Middle frontal gyrus (tissue), 1 donor: ENCODE results near the gene ERAP2.

Source experiments
- DNase-seq: peaks from one replicate; pipeline ENCODE4 v3.0.0-alpha.2; 2015; ENCODE audit warnings: low spot score; ENCODE audit errors: extremely low spot score

Gene ERAP2

GRCh38 chr5:96962540-96962991 is 86.3 kb downstream of the ERAP2 start:
- DNase-seq = no peak

- no peak for DNase-seq
Observed at GRCh38 chr5:96963267-96963666, 87.0 kb downstream of the ERAP2 start.

- no peak for DNase-seq
Observed at GRCh38 chr5:96966801-96967200, 90.5 kb downstream of the ERAP2 start.

GRCh38 chr5:96967400-96967799 is 91.1 kb downstream of the ERAP2 start:
- no peak for DNase-seq

GRCh38 chr5:96968074-96968473 is 91.8 kb downstream of the ERAP2 start:
- no peak for DNase-seq

GRCh38 chr5:96968614-96969013 is 92.3 kb downstream of the ERAP2 start:
- no peak for DNase-seq
